Lower leg skin (tissue), 4 donors: ENCODE results near the gene LRRIQ1. TPM values are rescaled to one million over a fixed set of nuclear protein-coding genes. Genes with fewer than 3 reads are reported as not detected.

Experiments
- DNase-seq, 2 donors: peaks; one replicate each; pipeline ENCODE4 v3.0.0-alpha.2; 2019; ENCODE audit warnings: low spot score in 2 of 2
- H3K4me3 ChIP-seq: fragments of 200-600 bp; sonication (generic); 2 replicates; pipeline ENCODE4 v1.5.1; 2017; ENCODE audit warnings: mild to moderate bottlenecking, low read depth; ENCODE audit not compliant: poor library complexity, severe bottlenecking
- POLR2A ChIP-seq, 2 donors: fragments of 450-650 bp; IDR thresholded peaks; one replicate each; pipeline ENCODE4 v1.6.1; 2016 to 2017; ENCODE audit warnings: antibody characterized with exemption in 2 of 2, mild to moderate bottlenecking in 1 of 2, moderate library complexity in 1 of 2
- WGBS, 2 donors: methylation state at CpG; one replicate each; pipeline ENCODE4 v1.1.5; 2018; 5-methylcytosine and 5-hydroxymethylcytosine counted together
- intact Hi-C: fragments of 100-400 bp; cut with DNase I; formaldehyde crosslinking; loops from one replicate; pipeline ENCODE4 v1.15.0; 2023; ENCODE audit warnings: low total_unique reads
- total RNA-seq, 4 donors: library from RNA; depleted of rRNA; stranded (reverse); fragments of >200 nt; gene quantifications; one replicate each; pipeline ENCODE4 v1.1.0, GENCODE V29; 2016
- TF ChIP-seq, protein P1 (sequence below), 3 donors: fragments of 450-650 bp; IDR thresholded peaks; one replicate each; pipeline ENCODE4 v1.5.1; 2016; ENCODE audit warnings: antibody characterized with exemption in 3 of 3, mild to moderate bottlenecking in 3 of 3, moderate library complexity in 2 of 3

The LRRIQ1 gene
- total RNA-seq, 4 donors from 2014 or later, result not detected

DNA sequence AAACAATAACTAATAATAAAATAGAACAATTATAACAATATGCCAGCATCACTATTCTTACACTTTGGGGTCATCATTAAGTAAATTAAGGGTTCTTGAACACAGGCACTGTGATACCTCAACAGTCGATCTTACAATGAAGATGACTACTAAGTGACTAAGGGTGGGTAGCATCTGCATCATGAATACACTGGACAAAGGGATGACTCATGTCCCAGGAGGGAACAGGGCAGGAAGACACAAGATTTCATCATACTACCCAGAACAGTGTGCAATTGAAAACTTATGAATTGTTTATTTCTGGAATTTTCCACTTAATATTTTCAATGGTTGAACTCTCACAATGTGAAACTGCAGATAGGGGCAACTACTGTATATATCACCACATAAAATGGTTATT lies 19.7 kb upstream of the LRRIQ1 start:
- whole genome bisulfite sequencing, 2 donors, result 34 to 48% methylated on average over 1 of the region's 1 CpG
- TF ChIP-seq POLR2A (IDR thresholded peaks at IDR 0.05), result no peak
- TF ChIP-seq, protein P1, sequence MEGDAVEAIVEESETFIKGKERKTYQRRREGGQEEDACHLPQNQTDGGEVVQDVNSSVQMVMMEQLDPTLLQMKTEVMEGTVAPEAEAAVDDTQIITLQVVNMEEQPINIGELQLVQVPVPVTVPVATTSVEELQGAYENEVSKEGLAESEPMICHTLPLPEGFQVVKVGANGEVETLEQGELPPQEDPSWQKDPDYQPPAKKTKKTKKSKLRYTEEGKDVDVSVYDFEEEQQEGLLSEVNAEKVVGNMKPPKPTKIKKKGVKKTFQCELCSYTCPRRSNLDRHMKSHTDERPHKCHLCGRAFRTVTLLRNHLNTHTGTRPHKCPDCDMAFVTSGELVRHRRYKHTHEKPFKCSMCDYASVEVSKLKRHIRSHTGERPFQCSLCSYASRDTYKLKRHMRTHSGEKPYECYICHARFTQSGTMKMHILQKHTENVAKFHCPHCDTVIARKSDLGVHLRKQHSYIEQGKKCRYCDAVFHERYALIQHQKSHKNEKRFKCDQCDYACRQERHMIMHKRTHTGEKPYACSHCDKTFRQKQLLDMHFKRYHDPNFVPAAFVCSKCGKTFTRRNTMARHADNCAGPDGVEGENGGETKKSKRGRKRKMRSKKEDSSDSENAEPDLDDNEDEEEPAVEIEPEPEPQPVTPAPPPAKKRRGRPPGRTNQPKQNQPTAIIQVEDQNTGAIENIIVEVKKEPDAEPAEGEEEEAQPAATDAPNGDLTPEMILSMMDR (IDR thresholded peaks at IDR 0.05), result no peak
- DNase-seq, result peak in 1 of 2 donors; percentile 50
- H3K4me3 ChIP-seq, result no peak overlapping the region
- intact Hi-C loops, result no loop called here

DNA sequence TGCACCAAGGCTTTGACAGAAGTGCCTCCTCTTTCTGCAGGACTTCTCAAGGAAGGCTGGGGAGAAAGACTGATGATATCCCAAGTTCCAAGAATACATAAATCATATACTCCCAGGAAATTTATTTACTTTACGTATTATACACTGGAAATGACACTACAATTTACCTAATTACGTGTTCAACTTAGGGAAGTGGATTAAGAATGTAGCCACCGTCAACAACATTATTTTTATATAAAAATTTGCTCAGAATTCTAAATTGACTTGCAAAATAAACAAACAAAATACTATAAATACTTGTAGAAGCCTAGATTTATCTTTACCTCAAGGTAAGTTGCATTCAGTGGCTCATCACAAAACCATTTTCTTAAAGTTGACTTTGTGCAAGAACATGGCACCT lies 19.0 kb upstream of the LRRIQ1 start:
- intact Hi-C loops, result no loop called here
- 74 to 75% methylated on average over 3 of the region's 3 CpGs for WGBS, 2 donors
- TF ChIP-seq POLR2A (IDR thresholded peaks at IDR 0.05), result no peak
- TF ChIP-seq, protein P1 (IDR thresholded peaks at IDR 0.05), result no peak
- no peak for DNase-seq
- no peak overlapping the region for H3K4me3 ChIP-seq

GRCh38 chr12:85017618-85018017 lies 18.5 kb upstream of the LRRIQ1 start:
- TF ChIP-seq POLR2A (IDR thresholded peaks at IDR 0.05), result no peak
- TF ChIP-seq, protein P1 (IDR thresholded peaks at IDR 0.05), result no peak
- intact Hi-C loops, result no loop called here

DNA sequence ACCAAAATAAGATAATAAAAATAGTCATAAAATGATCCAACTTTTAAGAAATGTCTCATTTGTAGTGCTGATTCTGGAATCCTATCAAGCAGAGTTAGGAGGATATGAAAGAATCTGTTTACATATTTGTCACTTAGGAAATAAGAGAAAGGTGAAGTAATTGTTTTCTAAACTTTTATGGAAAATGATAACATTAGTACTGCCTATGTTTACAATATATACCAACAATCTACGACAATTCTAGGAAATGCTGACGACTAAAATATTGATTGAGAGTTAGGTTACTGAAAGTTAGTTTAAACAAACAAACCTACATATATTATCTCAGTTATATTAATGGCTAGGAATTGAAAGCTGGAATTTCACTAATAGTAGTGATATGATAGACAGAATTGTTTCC lies 18.1 kb upstream of the LRRIQ1 start:
- TF ChIP-seq, protein P1 (IDR thresholded peaks at IDR 0.05), result no peak
- TF ChIP-seq POLR2A (IDR thresholded peaks at IDR 0.05), result no peak
- no peak for DNase-seq
- H3K4me3 ChIP-seq, result no peak overlapping the region
- intact Hi-C loops, result no loop called here
- WGBS, 2 donors, result 63 to 73% methylated on average over 2 of the region's 2 CpGs

More at GRCh38 chr12:85017618-85018017, 18.5 kb upstream of the LRRIQ1 start:
- H3K4me3 ChIP-seq, result no peak overlapping the region
- no peak for DNase-seq

GRCh38 chr12:85029456-85029855 lies 6.7 kb upstream of the LRRIQ1 start:
- TF ChIP-seq, protein P1 (IDR thresholded peaks at IDR 0.05), result no peak
- TF ChIP-seq POLR2A (IDR thresholded peaks at IDR 0.05), result no peak
- intact Hi-C loops, result loop anchor here (5.0 kb wide), 1 partner anchor 157 kb away; no protein-coding TSS in a partner anchor
- no peak overlapping the region for H3K4me3 ChIP-seq
- DNase-seq, result no peak

- TF ChIP-seq, protein P1 (IDR thresholded peaks at IDR 0.05), result no peak
- no peak for TF ChIP-seq POLR2A (IDR thresholded peaks at IDR 0.05)
- intact Hi-C loops, result no loop called here
- WGBS, 2 donors, result 19 to 21% methylated on average over 3 of the region's 3 CpGs
- no peak for DNase-seq
- H3K4me3 ChIP-seq, result no peak overlapping the region
Measured at GRCh38 chr12:85036733-85037132, 582 bp downstream of the LRRIQ1 start.
